Duodenal mucosa (tissue), 2 donors: Measurements from ENCODE around the gene TRPV4.

Experiments
- H3K27ac ChIP-seq: one replicate; pipeline ENCODE4 v1.7.0; 2013; ENCODE audit warnings: low read depth, low read length
- H3K27me3 ChIP-seq, 2 donors: one replicate each; pipeline ENCODE4 v1.7.0; 2013; ENCODE audit warnings: low read length in 2 of 2, control low read depth in 1 of 2; ENCODE audit not compliant: insufficient read depth in 2 of 2, control insufficient read depth in 1 of 2
- H3K36me3 ChIP-seq, 2 donors: one replicate each; pipeline ENCODE4 v1.7.0; 2013; ENCODE audit warnings: low read length in 2 of 2, control low read depth in 1 of 2; ENCODE audit not compliant: insufficient read depth in 2 of 2, control insufficient read depth in 1 of 2
- H3K4me1 ChIP-seq, 2 donors: one replicate each; pipeline ENCODE4 v1.7.0; 2013; ENCODE audit warnings: low read length in 2 of 2, control low read depth in 1 of 2; ENCODE audit not compliant: insufficient read depth in 2 of 2, control insufficient read depth in 1 of 2
- H3K4me3 ChIP-seq, 2 donors: one replicate each; pipeline ENCODE4 v1.7.0; 2013; ENCODE audit warnings: low read length in 2 of 2, low read depth in 1 of 2
- H3K9ac ChIP-seq, 2 donors: one replicate each; pipeline ENCODE4 v1.7.0; 2013; ENCODE audit warnings: low read length in 2 of 2, low read depth in 1 of 2
- H3K9me3 ChIP-seq, 2 donors: one replicate each; pipeline ENCODE4 v1.7.0; 2013; ENCODE audit warnings: low read length in 2 of 2, control low read depth in 1 of 2; ENCODE audit not compliant: control insufficient read depth in 1 of 2

The TRPV4 gene

GRCh38 chr12:109743076-109743910 is 89.9 kb downstream of the TRPV4 start:
- peaks cover 0 to 3% of the 10 kb centered on the region in 2 donors for H3K36me3 ChIP-seq
- no peak overlapping the region for H3K9ac ChIP-seq
- H3K4me1 ChIP-seq = peaks cover 44 to 47% of the 10 kb centered on the region in 2 donors
- no peak overlapping the region for H3K27ac ChIP-seq
- no peak overlapping the region for H3K4me3 ChIP-seq
- H3K27me3 ChIP-seq = no peaks in the 10 kb centered on the region
- H3K9me3 ChIP-seq = no peaks in the 10 kb centered on the region

GRCh38 chr12:109741970-109742703 is 91.1 kb downstream of the TRPV4 start:
- Histone ChIP-seq H3K4me1 (peaks cover 55 to 59% of the 10 kb centered on the region in 2 donors), H3K27me3 (no peaks in the 10 kb centered on the region), H3K27ac (no peak overlapping the region), H3K9ac (peak overlapping the region in 1 of 2 donors; percentile 0), H3K4me3 (no peak overlapping the region), H3K36me3 (peaks cover 0 to 3% of the 10 kb centered on the region in 2 donors), H3K9me3 (no peaks in the 10 kb centered on the region)

- Histone ChIP-seq H3K27ac (no peak overlapping the region), H3K9ac (peak overlapping the region in 1 of 2 donors; percentile 0), H3K4me3 (no peak overlapping the region), H3K36me3 (peaks cover 0 to 3% of the 10 kb centered on the region in 2 donors), H3K9me3 (no peaks in the 10 kb centered on the region), H3K4me1 (peaks cover 58 to 62% of the 10 kb centered on the region in 2 donors), H3K27me3 (no peaks in the 10 kb centered on the region)
These were observed 91.8 kb downstream of the TRPV4 start for GRCh38 chr12:109741286-109741969.

- Histone ChIP-seq H3K4me3 (no peak overlapping the region), H3K36me3 (peaks cover 0 to 3% of the 10 kb centered on the region in 2 donors), H3K9me3 (no peaks in the 10 kb centered on the region), H3K27me3 (no peaks in the 10 kb centered on the region), H3K27ac (no peak overlapping the region), H3K9ac (no peak overlapping the region), H3K4me1 (peaks cover 64 to 65% of the 10 kb centered on the region in 2 donors)
These were observed 92.4 kb downstream of the TRPV4 start for GRCh38 chr12:109740694-109741245.

- Histone ChIP-seq H3K9me3 (no peaks in the 10 kb centered on the region), H3K9ac (no peak overlapping the region), H3K4me3 (no peak overlapping the region), H3K4me1 (peaks cover 66 to 71% of the 10 kb centered on the region in 2 donors), H3K27ac (no peak overlapping the region), H3K27me3 (no peaks in the 10 kb centered on the region), H3K36me3 (peaks cover 0 to 3% of the 10 kb centered on the region in 2 donors)
These were observed 93.2 kb downstream of the TRPV4 start for GRCh38 chr12:109739747-109740693.

GRCh38 chr12:109738878-109739665 is 94.1 kb downstream of the TRPV4 start:
- H3K27ac ChIP-seq = no peak overlapping the region

GRCh38 chr12:109738209-109738608 is 95.0 kb downstream of the TRPV4 start:
- H3K4me1 ChIP-seq = peaks cover 72 to 79% of the 10 kb centered on the region in 2 donors
- H3K4me3 ChIP-seq = no peak overlapping the region
- no peaks in the 10 kb centered on the region for H3K27me3 ChIP-seq

More at GRCh38 chr12:109738878-109739665, 94.1 kb downstream of the TRPV4 start:
- no peaks in the 10 kb centered on the region for H3K9me3 ChIP-seq
- H3K27me3 ChIP-seq = no peaks in the 10 kb centered on the region
- H3K9ac ChIP-seq = no peak overlapping the region
- H3K36me3 ChIP-seq = no peaks in the 10 kb centered on the region
- peaks cover 72 to 81% of the 10 kb centered on the region in 2 donors for H3K4me1 ChIP-seq
- H3K4me3 ChIP-seq = no peak overlapping the region

GRCh38 chr12:109737631-109738030 is 95.6 kb downstream of the TRPV4 start:
- Histone ChIP-seq H3K27ac (no peak overlapping the region), H3K4me1 (peaks cover 72 to 79% of the 10 kb centered on the region in 2 donors), H3K9ac (no peak overlapping the region), H3K9me3 (no peaks in the 10 kb centered on the region), H3K27me3 (no peaks in the 10 kb centered on the region), H3K36me3 (no peaks in the 10 kb centered on the region), H3K4me3 (no peak overlapping the region)

More at GRCh38 chr12:109738209-109738608, 95.0 kb downstream of the TRPV4 start:
- no peaks in the 10 kb centered on the region for H3K9me3 ChIP-seq
- no peak overlapping the region for H3K27ac ChIP-seq
- no peaks in the 10 kb centered on the region for H3K36me3 ChIP-seq
- no peak overlapping the region for H3K9ac ChIP-seq
